Measurements from ENCODE around the gene CACNA1A.

DNA sequence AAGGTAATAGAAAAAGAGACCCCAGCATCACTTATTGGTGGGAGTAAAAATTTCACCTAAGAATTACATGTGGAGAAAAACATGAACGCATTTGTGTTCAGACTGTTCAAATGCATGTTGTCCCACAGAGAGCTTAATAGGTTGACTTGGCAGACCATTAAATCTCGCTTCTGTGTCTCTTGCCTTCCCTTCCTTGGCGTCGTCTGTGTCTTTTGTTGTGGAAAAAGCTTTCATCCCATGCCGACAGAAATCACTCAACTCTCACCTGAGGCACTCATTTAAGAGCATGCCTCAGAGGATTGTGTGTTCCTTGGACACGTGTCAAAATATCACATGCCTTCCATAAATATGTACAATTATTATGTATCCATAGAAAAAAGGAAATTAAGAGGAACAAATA, 24.4 kb upstream of the CACNA1A start:
- TF ChIP-seq ZNF624 (tag by site-specific recombination; IDR thresholded peaks at IDR 0.05), result no peak
- no peak for TF ChIP-seq ZNF121 (tag by site-specific recombination; IDR thresholded peaks at IDR 0.05)

Measured in HEK293 (cell line).